Thymus (tissue), 11 donors: ENCODE measurements around the gene STAB2. TPM values are rescaled to one million over a fixed set of nuclear protein-coding genes. Genes with fewer than 3 reads are reported as not detected.

Experiments
- DNase-seq, 9 donors: peaks; one replicate each; pipeline ENCODE4 v3.0.0-alpha.2; 2013; ENCODE audit warnings: low spot score in 9 of 9, low read depth in 6 of 9, missing footprints in 1 of 9
- H3K27ac ChIP-seq, 2 donors: one replicate each; pipeline ENCODE4 v1.5.1; 2013; ENCODE audit warnings: control low read depth in 1 of 2, low read depth in 1 of 2, low read length in 1 of 2, mild to moderate bottlenecking in 1 of 2, moderate library complexity in 1 of 2
- H3K27me3 ChIP-seq, 2 donors: one replicate each; pipeline ENCODE4 v1.5.1; 2013; ENCODE audit warnings: low read length in 1 of 2; ENCODE audit not compliant: control insufficient read depth in 2 of 2, insufficient read depth in 1 of 2
- H3K36me3 ChIP-seq, 2 donors: one replicate each; pipeline ENCODE4 v1.5.1; 2013; ENCODE audit warnings: low read length in 1 of 2, mild to moderate bottlenecking in 1 of 2, moderate library complexity in 1 of 2; ENCODE audit not compliant: control insufficient read depth in 2 of 2, insufficient read depth in 2 of 2
- H3K4me1 ChIP-seq, 2 donors: one replicate each; pipeline ENCODE4 v1.5.1; 2013; ENCODE audit warnings: low read length in 2 of 2; ENCODE audit not compliant: control insufficient read depth in 2 of 2, insufficient read depth in 2 of 2
- H3K4me3 ChIP-seq, 2 donors: one replicate each; pipeline ENCODE4 v1.5.1; 2013; ENCODE audit warnings: low read length in 2 of 2, control low read depth in 1 of 2, mild to moderate bottlenecking in 1 of 2
- H3K9me3 ChIP-seq, 2 donors: one replicate each; pipeline ENCODE4 v1.5.1; 2013; ENCODE audit warnings: low read length in 1 of 2, mild to moderate bottlenecking in 1 of 2; ENCODE audit not compliant: control insufficient read depth in 2 of 2, insufficient read depth in 1 of 2
- WGBS: extraction: QIAGEN DNeasy Blood & Tissue Kit; methylation state at CpG from one replicate; pipeline ENCODE4 v1.1.7; 2013; 5-methylcytosine and 5-hydroxymethylcytosine counted together
- polyA plus RNA-seq: library from polyadenylated mRNA; stranded (reverse); fragments of 200-250 nt; gene quantifications from one replicate; pipeline ENCODE4 v1.2.3, GENCODE V29; 2013
- total RNA-seq: library from RNA; stranded (reverse); fragments of 120-200 nt; gene quantifications from one replicate; pipeline ENCODE4 v1.2.4, GENCODE V29; 2013
- donor health status: healthy.

Gene STAB2
- total and polyA plus RNA-seq, 2 donors: 0.11 to 0.24 TPM

DNA sequence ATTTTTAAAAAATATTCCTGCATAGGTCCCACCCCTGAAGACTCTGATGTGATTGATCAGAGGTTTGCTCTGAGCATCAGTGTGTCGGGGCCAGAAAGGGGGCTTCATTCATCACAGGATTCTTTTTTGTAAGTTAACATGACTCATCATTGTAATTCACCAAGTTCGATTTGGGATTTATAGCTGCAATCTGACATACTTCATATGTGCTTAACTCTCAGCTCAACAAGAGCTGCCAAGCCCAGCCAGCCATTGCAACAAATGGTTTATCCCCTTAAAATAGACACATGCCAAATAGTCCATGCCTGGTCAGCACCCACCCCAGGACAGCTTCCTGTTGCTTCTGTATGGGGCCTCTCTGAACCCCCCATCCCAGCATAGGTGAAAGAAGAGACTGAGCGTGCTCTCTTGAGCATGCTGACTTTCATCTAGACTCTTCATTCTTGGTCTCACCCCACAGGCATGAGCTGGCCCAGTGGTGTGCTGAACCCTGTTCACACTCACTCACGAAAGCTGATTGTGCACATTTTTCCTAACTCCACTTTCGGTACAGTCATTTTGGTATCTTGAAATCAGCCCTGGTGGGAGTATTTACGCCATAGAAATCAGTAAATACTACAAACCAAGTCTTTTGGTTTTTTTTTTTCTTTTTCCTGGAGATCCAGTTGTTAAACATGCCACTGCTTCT, 101.4 kb downstream of the STAB2 start:
- H3K36me3 ChIP-seq: no peaks in the 10 kb centered on the region
- no peaks in the 10 kb centered on the region for H3K4me1 ChIP-seq
- 92% methylated on average over 6 of the region's 6 CpGs for WGBS
- no peaks in the 10 kb centered on the region for H3K27me3 ChIP-seq
- no peak for DNase-seq
- H3K9me3 ChIP-seq: no peaks in the 10 kb centered on the region
- no peak overlapping the region for H3K27ac ChIP-seq
- H3K4me3 ChIP-seq: no peak overlapping the region

DNA sequence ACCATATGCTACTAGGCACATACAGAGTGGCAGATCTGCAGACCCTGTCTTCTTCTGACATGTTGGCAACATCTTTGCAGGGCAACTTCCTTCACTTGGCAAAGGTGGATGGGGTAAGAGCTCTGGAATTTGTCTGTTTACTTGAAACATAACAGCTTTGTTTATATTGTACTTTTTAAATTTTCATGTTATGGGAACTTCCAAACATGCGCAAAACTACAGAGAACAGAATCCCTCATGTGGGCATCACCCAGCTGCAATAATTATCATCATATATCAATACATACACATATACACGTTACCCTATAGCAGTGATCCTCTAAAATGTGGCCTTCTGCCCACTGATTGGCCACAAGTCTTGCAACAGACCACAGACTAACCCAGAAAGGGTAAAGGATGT, 103.4 kb downstream of the STAB2 start:
- no peak for DNase-seq
- H3K9me3 ChIP-seq: no peaks in the 10 kb centered on the region
- H3K4me3 ChIP-seq: no peak overlapping the region
- no peaks in the 10 kb centered on the region for H3K4me1 ChIP-seq
- no peak overlapping the region for H3K27ac ChIP-seq
- H3K27me3 ChIP-seq: no peaks in the 10 kb centered on the region
- 84% methylated on average over 2 of the region's 2 CpGs for WGBS
- no peaks in the 10 kb centered on the region for H3K36me3 ChIP-seq

DNA sequence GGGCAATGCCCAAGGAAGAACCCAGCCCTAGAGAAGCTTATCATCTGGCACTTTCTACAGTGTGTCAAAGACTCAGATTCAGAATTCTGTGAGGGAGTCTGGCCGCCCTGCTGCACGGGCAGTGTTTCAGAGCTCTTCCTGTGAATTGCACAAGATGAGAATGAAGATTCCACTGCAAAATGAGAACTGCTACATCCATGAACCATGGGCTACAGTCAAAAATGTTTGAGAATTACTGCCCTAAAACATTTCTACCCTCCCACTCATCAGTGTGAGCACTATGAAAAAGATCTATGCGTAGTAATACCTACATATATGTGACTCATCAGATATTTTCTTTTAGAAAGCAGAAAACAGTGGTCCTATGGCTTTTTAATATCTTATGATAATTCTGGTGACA, 104.0 kb downstream of the STAB2 start:
- DNase-seq: no peak
- no peaks in the 10 kb centered on the region for H3K4me1 ChIP-seq
- no peak overlapping the region for H3K4me3 ChIP-seq
- no peak overlapping the region for H3K27ac ChIP-seq
- H3K36me3 ChIP-seq: no peaks in the 10 kb centered on the region
- H3K27me3 ChIP-seq: no peaks in the 10 kb centered on the region
- WGBS: 95% methylated on average over 3 of the region's 3 CpGs
- H3K9me3 ChIP-seq: no peaks in the 10 kb centered on the region

DNA sequence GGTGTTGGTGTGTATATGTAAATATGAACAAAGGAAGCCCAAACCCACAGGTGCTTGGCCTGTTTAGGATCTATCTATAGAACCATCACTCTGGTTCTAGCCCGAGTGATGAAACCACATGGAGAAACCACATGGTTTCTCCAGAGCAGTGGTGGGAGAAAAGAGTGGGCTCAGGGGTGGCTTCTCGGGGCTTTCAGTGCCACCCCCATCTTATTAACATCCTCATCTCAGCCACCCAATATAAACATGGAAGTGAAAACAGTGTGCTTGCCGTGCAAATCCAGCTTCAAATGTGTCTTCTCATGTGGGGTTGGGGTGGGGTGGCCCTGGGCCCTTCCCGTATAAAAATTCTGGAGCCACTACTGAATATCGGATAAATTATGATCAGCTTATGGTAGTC, 109.0 kb downstream of the STAB2 start:
- DNase-seq: no peak
- whole genome bisulfite sequencing: 82% methylated on average over 5 of the region's 5 CpGs
- no peaks in the 10 kb centered on the region for H3K27me3 ChIP-seq
- no peaks in the 10 kb centered on the region for H3K9me3 ChIP-seq
- H3K4me3 ChIP-seq: no peak overlapping the region
- H3K27ac ChIP-seq: no peak overlapping the region
- H3K36me3 ChIP-seq: no peaks in the 10 kb centered on the region
- no peaks in the 10 kb centered on the region for H3K4me1 ChIP-seq

DNA sequence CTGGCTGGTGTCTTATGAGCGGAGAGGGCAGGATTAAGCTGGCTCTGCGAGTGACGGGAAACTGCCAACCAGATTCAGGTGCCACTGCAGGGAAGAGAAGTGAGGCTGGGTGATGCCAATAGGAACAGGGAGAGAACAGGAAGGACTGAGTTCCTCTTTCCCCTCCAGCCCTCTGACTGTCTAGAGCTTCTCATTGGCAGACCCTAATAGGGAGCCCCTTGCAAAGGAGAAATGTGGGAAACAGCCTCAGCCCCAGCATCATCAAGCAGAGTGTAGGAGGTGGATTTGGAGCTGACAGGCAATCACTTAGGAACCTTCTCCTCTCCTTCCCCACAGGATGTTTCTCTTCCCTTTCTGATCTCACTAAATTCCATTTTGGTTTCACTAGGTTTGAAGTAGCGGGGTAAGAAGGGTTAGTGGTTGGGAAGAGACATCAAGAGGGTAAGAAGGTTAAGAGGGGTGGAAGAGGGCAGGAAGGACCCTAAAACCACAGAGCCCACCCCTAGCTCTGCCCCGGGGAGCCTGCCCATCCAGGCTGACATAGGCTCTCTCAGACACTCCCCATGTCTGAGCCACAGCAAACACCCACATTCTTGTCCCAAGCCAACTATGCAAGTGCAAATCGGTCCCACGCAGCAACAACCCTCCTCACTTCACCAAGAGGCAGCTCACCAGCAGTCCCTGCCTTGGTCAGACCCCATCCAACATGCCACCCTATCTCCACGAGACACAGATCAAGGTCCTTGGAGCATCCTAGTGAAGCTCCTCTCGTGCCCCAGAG, 111.1 kb downstream of the STAB2 start:
- WGBS: 79% methylated on average over 9 of the region's 9 CpGs
- Histone ChIP-seq H3K9me3 (no peaks in the 10 kb centered on the region), H3K4me1 (no peaks in the 10 kb centered on the region), H3K27ac (no peak overlapping the region), H3K36me3 (no peaks in the 10 kb centered on the region), H3K27me3 (no peaks in the 10 kb centered on the region), H3K4me3 (no peak overlapping the region)
- DNase-seq: peak in 1 of 9 donors; percentile 6

DNA sequence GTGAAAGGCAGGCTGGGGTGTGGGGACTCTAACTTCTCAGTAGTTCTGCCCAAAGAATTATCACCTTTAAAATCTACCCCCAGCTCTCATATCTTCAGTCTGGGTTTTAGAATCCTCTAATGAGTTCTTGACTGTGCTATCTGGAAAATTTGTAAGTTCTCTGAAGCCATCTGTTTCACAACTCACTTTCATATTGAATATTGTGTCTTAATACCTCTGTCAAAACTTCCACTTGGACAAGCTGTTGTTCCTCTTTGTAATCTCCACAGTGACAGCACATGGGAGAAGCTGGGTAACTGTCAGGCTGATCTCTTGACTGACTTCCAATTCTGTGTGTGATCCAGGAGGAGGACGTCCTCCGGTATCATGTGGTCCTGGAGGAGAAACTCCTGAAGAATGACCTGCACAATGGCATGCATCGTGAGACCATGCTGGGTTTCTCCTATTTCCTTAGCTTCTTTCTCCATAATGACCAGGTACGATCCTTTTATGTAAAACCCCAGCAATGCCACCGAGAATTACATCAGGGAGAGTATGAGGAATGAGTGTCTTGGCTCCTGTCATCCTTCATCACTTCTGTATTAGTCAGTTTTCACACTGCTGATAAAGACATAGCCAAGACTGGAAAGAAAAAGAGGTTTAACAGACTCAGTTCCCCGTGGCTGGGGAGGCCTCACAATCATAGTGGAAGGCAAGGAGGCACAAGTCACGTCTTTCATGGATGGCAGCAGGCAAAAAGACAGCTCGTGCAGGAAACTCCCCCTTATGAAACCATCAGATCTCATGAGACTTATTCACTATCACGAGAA, 111.9 kb downstream of the STAB2 start:
- no peak overlapping the region for H3K27ac ChIP-seq
- H3K9me3 ChIP-seq: no peaks in the 10 kb centered on the region
- H3K4me3 ChIP-seq: no peak overlapping the region
- WGBS: 89% methylated on average over 9 of the region's 9 CpGs
- H3K36me3 ChIP-seq: no peaks in the 10 kb centered on the region
- no peaks in the 10 kb centered on the region for H3K27me3 ChIP-seq
- no peaks in the 10 kb centered on the region for H3K4me1 ChIP-seq
- no peak for DNase-seq

DNA sequence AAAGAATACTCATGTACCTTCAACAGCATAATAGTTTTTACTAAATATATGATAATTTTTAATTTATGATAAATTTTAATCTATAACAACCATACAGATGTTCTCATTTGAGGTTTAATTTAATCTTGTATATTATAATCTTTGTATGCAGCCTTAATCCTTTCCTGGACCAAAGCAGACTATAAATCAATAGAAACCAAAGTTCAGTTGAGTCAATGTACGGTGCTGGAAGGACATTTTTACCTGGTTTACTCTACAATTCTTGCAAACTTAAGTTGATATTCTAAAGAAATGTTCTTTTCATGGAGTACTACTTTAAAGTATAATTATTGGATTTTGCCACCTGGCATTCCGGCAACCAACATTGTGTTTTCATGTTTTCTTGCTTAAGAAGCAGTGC, 118.0 kb downstream of the STAB2 start:
- WGBS: 86% methylated on average over 2 of the region's 2 CpGs
- Histone ChIP-seq H3K9me3 (no peaks in the 10 kb centered on the region), H3K27ac (no peak overlapping the region), H3K4me3 (no peak overlapping the region), H3K36me3 (no peaks in the 10 kb centered on the region), H3K27me3 (no peaks in the 10 kb centered on the region), H3K4me1 (no peaks in the 10 kb centered on the region)
- no peak for DNase-seq

DNA sequence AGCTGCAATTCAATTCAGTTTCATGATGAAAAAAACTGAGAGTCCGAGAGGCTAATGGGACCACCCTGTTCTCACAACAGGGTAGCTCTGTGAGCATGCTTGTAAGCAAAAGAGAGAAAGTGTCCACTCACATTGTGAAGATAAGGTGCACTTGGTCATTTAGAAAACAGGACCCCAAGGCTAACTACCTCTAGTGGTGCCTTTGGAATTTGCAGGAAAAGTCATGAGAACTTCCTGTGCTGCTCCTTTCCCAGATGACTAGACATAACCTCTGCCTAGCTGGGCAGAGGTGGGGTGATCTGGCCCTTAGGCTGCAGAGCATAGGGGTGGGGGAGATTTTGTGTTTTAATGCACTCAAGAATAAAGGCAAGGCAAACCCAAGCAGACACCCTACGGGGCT, 118.9 kb downstream of the STAB2 start:
- H3K36me3 ChIP-seq: no peaks in the 10 kb centered on the region
- DNase-seq: no peak
- no peaks in the 10 kb centered on the region for H3K4me1 ChIP-seq
- WGBS: 96% methylated on average over 2 of the region's 2 CpGs
- H3K9me3 ChIP-seq: no peaks in the 10 kb centered on the region
- H3K27me3 ChIP-seq: no peaks in the 10 kb centered on the region
- H3K27ac ChIP-seq: no peak overlapping the region
- no peak overlapping the region for H3K4me3 ChIP-seq

DNA sequence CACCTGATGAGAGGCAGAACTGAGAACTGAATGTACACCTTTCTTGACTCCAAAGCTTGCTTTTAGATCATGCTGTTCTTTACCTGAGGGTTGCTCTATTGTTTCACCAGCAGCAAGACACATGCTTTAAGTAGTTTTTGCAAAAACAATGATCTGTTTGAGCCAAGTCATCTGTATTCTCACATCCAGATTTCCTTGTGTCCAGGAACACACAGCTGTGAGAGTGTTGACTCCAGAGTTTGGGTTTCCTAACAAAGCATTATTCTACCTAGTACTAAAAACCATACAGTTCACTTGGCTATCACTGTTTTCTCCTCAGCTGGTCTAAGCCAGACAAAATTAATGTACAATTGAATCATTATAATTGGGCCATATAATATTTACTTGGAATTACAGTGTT, 120.4 kb downstream of the STAB2 start:
- no peak for DNase-seq
- no peaks in the 10 kb centered on the region for H3K9me3 ChIP-seq
- no peak overlapping the region for H3K27ac ChIP-seq
- no peaks in the 10 kb centered on the region for H3K4me1 ChIP-seq
- no peaks in the 10 kb centered on the region for H3K27me3 ChIP-seq
- H3K36me3 ChIP-seq: no peaks in the 10 kb centered on the region
- H3K4me3 ChIP-seq: no peak overlapping the region
